NOMO-1 treated with dmso at 0.1 percent for 144 hours (cell line): ENCODE results near the gene C16orf95.

Experiments
- DNase-seq: peaks from one replicate; lab custom pipeline; 2025; ENCODE audit not compliant: unreplicated experiment; lab: John Stamatoyannopoulos, UW

C16orf95 gene

GRCh38 chr16:87295661-87296531 lies 21.3 kb downstream of the C16orf95 start:
- no peak for DNase-seq

DNA sequence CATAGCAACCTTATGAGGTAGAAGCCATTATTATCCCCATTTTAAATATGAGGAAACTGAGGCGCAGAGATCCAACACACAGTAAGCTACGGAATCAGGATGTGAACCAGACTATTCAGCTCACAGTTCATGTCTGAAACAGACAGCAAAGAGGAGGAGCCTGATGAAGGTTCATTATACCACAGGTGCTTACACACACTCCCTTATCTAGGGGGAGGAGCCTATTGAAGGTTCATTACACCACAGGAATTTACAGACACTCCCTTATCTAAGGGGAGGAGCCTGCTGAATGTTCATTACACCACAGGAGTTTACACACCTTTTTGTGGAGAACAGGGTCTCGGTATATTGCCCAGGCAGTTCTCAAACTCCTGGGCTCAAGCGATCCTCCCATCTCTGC lies 21.9 kb downstream of the C16orf95 start:
- no peak for DNase-seq

- no peak for DNase-seq
Measured at GRCh38 chr16:87293990-87294389, 23.2 kb downstream of the C16orf95 start.

GRCh38 chr16:87291944-87292343 lies 25.2 kb downstream of the C16orf95 start:
- DNase-seq, result no peak

DNA sequence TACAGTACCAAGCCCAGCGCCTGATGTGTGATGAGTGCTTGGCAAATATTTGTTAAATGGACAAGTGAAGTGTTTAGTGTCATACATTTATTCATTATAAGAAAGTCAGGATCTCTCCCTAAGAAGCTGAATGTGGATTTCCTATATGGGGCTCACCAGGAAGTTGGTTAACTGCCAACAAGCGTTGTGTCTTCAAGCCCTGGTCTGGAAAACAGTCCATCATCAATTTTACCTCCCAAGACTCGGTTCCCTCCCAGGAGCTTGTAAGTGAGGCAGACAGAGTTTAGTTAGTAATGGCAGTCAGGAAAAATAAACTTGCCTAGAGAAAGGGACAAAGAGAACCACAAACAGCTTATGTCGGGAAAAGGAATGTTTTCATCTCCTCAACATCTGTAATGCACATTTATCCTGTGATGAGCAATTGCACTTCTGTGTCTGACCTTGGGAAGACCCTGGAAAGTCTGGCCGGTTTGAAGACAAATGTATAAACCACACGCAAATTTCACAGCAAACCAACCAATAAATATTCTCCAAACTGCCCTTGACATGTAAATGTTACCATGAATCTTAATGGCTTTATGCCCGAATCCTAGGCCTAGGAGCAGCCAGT lies 28.3 kb downstream of the C16orf95 start:
- no peak for DNase-seq

GRCh38 chr16:87286839-87287626 lies 30.2 kb downstream of the C16orf95 start:
- no peak for DNase-seq

GRCh38 chr16:87284183-87284582 lies 33.0 kb downstream of the C16orf95 start:
- no peak for DNase-seq

- no peak for DNase-seq
Measured at GRCh38 chr16:87279094-87279658, 38.0 kb downstream of the C16orf95 start.

GRCh38 chr16:87278191-87279093 lies 38.8 kb downstream of the C16orf95 start:
- DNase-seq, result peak; percentile 60

GRCh38 chr16:87276924-87277323 lies 40.3 kb downstream of the C16orf95 start:
- no peak for DNase-seq

GRCh38 chr16:87276091-87276701 lies 41.0 kb downstream of the C16orf95 start:
- no peak for DNase-seq

- no peak for DNase-seq
Measured at GRCh38 chr16:87274794-87275193, 42.4 kb downstream of the C16orf95 start.

DNA sequence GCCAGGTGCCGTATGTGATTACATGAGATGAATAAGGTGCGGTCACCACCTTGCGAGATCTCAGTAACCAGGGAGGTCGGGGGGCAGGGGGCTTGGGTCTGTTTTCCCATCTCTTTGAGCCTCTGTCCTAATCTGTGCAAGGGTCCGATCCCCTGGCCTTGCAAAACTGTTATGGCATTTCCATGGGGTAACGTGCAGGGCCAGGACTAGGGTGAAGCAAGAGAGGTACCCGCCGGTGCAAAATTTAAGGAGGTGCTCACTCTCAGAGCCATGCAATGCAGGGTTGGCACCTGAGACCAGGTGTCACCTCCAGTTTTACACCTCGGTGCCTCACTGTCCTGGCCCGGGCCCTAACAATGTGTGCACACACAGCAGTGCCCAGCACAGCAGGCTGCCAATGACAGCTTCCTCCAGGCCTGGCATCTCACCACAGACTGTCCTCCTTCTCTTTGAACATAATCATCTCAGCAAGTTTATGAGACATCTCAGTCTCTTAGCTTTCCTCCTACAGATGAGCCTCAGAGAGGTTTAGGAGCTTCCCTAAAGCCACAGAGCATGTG lies 43.6 kb downstream of the C16orf95 start:
- no peak for DNase-seq

DNA sequence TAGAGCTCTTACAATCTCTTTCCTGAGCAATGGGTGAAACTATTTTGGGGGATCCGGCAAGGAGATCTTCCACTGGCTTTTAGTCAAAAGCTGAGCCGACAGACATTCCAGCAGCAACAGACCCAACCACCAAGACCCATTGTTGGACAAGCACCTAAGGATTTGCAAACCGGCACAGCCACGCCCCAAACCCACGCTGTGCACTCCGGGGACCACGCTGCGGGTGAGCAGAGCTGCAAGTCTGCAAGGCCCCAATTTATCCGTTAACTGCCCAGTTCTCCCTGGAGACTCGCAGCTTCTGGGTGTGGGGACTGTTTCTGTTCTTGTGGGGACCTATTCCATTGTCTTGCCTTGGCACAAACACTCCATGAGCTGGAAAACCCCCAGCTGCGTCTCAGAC lies 45.9 kb downstream of the C16orf95 start:
- no peak for DNase-seq

- no peak for DNase-seq
Measured at GRCh38 chr16:87267566-87267965, 49.6 kb downstream of the C16orf95 start.

- no peak for DNase-seq
Measured at GRCh38 chr16:87266846-87267245, 50.3 kb downstream of the C16orf95 start.

DNA sequence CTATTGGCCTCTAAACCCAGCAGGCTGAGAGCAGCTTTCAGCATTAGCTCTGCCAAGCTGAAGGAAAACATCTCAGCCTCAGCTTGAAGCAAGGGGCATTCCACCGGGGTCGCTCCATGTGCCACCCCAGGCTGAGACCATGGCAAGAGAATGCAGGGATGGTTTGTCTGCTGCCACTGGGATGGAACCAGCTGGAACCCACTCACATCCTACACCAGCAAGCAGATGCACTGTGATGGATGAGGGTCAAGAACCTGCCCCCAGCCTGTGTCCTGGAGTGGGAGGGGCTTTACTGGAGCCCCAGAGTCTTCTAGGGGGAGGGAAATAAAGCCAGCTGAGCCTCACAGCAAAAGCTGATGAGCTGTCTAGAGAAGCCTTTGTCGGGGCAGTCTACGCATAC lies 51.9 kb downstream of the C16orf95 start:
- no peak for DNase-seq

DNA sequence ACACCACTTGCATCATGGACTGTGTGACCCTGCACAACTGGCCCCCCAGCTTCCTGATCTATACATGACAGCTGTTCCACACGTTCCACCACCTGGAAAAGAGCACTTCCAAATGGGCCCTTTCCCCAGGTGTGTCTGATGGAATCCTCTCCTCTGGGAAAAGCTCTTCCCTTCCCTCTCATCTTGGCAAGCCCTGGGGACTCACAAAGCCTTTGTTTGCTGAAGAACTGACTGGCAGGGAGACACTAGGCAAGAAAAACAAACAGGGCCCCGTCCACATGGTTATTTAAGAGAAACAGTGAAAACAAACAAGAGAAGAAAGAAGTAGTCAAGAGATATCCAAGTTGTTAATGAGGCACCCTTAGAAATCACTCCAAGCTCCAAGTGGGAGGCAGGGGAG lies 52.6 kb downstream of the C16orf95 start:
- DNase-seq, result no peak

GRCh38 chr16:87263418-87264052 lies 53.7 kb downstream of the C16orf95 start:
- no peak for DNase-seq
